HG03439 (cell line): ENCODE results near the gene SPATA16.

Experiments used
- ATAC-seq: cut with Tn5 transposase; IDR thresholded peaks from one replicate; pipeline ENCODE4 v1.9.1; 2021; ENCODE audit warnings: mild to moderate bottlenecking, moderate library complexity; ENCODE audit not compliant: unreplicated experiment

SPATA16 gene

GRCh38 chr3:172953571-172953970, 187.5 kb downstream of the SPATA16 start:
- no peak for ATAC-seq

GRCh38 chr3:172951511-172951910, 189.5 kb downstream of the SPATA16 start:
- ATAC-seq = no peak

GRCh38 chr3:172946061-172946460, 195.0 kb downstream of the SPATA16 start:
- no peak for ATAC-seq

GRCh38 chr3:172939651-172940293, 201.3 kb downstream of the SPATA16 start:
- ATAC-seq = no peak

- ATAC-seq = no peak
Observed at GRCh38 chr3:172938788-172939187, 202.2 kb downstream of the SPATA16 start.

GRCh38 chr3:172931746-172932285, 209.2 kb downstream of the SPATA16 start:
- no peak for ATAC-seq

GRCh38 chr3:172929451-172929850, 211.6 kb downstream of the SPATA16 start:
- ATAC-seq = no peak

- no peak for ATAC-seq
Observed at GRCh38 chr3:172924546-172924945, 216.5 kb downstream of the SPATA16 start.

GRCh38 chr3:172919297-172919683, 221.7 kb downstream of the SPATA16 start:
- ATAC-seq = no peak

- ATAC-seq = no peak
Observed at GRCh38 chr3:172918568-172919296, 222.3 kb downstream of the SPATA16 start.

GRCh38 chr3:172918165-172918564, 222.9 kb downstream of the SPATA16 start:
- ATAC-seq = no peak

GRCh38 chr3:172915911-172916514, 225.0 kb downstream of the SPATA16 start:
- no peak for ATAC-seq

- ATAC-seq = no peak
Observed at GRCh38 chr3:172914854-172915253, 226.2 kb downstream of the SPATA16 start.

GRCh38 chr3:172913911-172914655, 227.0 kb downstream of the SPATA16 start:
- no peak for ATAC-seq

- ATAC-seq = no peak
Observed at GRCh38 chr3:172911142-172911541, 229.9 kb downstream of the SPATA16 start.

- ATAC-seq = no peak
Observed at GRCh38 chr3:172908771-172909270, 232.2 kb downstream of the SPATA16 start.

- no peak for ATAC-seq
Observed at GRCh38 chr3:172905451-172905850, 235.6 kb downstream of the SPATA16 start.

- no peak for ATAC-seq
Observed at GRCh38 chr3:172904711-172905373, 236.2 kb downstream of the SPATA16 start.

- ATAC-seq = no peak
Observed at GRCh38 chr3:172903642-172904320, 237.3 kb downstream of the SPATA16 start.

GRCh38 chr3:172892158-172892557, 248.9 kb downstream of the SPATA16 start:
- no peak for ATAC-seq
